Aorta (tissue), 4 donors: ENCODE data around the gene PHACTR4. TPM values are rescaled to one million over a fixed set of nuclear protein-coding genes. Genes with fewer than 3 reads are reported as not detected.

Experiments
- polyA plus RNA-seq, 2 donors: library from polyadenylated mRNA; stranded (reverse); fragments of 200-250 nt; gene quantifications; one replicate each; pipeline ENCODE4 v1.2.3, GENCODE V29; 2013
- total RNA-seq, 2 donors: library from RNA; stranded (reverse); fragmentation: NEBNext Ultra II Directional; extraction: Animal tissue kit (Norgen Biotek cat#: 25700); gene quantifications; one replicate each; pipeline ENCODE4 v1.2.1, GENCODE V29; 2021
- donor health status: healthy with polysubstance abuse.
- donor health status: Bipolar disorder and iron deficiency.
- donor health status: DM: no; HTN: no; CAD: no.
- donor health status: DM: yes; HTN: yes; CAD: no.

PHACTR4 gene
- total and polyA plus RNA-seq, 4 donors = 11.3 to 38.9 (median 26.3) TPM

Other genes starting within 250 kb of the PHACTR4 start
- gene PTAFR, start 193.1 kb upstream of the PHACTR4 start, total RNA-seq = 10 to 100 TPM in 1 of 2 donors, 1 to 10 TPM in 1; 8.8 to 10.4 TPM
- 1 to 10 TPM in 1 of 2 donors, under 1 TPM in 1; 0.41 to 3.5 TPM for gene PTAFR, start 193.1 kb upstream of the PHACTR4 start, polyA plus RNA-seq
- 10 to 100 TPM; 66.4 to 67.3 TPM for gene DNAJC8, start 136.7 kb upstream of the PHACTR4 start, total RNA-seq
- 100 to 1,000 TPM in 1 of 2 donors, 10 to 100 TPM in 1; 80.4 to 111 TPM for gene DNAJC8, start 136.7 kb upstream of the PHACTR4 start, polyA plus RNA-seq
- 10 to 100 TPM; 56.3 to 74.0 TPM for gene ATP5IF1, start 133.6 kb upstream of the PHACTR4 start, total RNA-seq
- 100 to 1,000 TPM; 232 to 391 TPM for gene ATP5IF1, start 133.6 kb upstream of the PHACTR4 start, polyA plus RNA-seq
- 10 to 100 TPM in 1 of 2 donors, 1 to 10 TPM in 1; 9.8 to 11.1 TPM for gene SESN2, start 110.2 kb upstream of the PHACTR4 start, total RNA-seq
- 1 to 10 TPM; 5.3 to 5.6 TPM for gene SESN2, start 110.2 kb upstream of the PHACTR4 start, polyA plus RNA-seq
- 10 to 100 TPM in 1 of 2 donors, 1 to 10 TPM in 1; 9.4 to 11.5 TPM for gene MED18, start 40.7 kb upstream of the PHACTR4 start, total RNA-seq
- gene MED18, start 40.7 kb upstream of the PHACTR4 start, polyA plus RNA-seq = 10 to 100 TPM in 1 of 2 donors, 1 to 10 TPM in 1; 8.0 to 21.3 TPM
- 10 to 100 TPM in 1 of 2 donors, 1 to 10 TPM in 1; 9.0 to 10.0 TPM for gene RCC1, start 136.3 kb downstream of the PHACTR4 start, total RNA-seq
- 10 to 100 TPM in 1 of 2 donors, 1 to 10 TPM in 1; 9.0 to 17.0 TPM for gene RCC1, start 136.3 kb downstream of the PHACTR4 start, polyA plus RNA-seq
- 10 to 100 TPM; 19.8 to 30.9 TPM for gene TRNAU1AP, start 183.3 kb downstream of the PHACTR4 start, total RNA-seq
- 10 to 100 TPM; 34.9 to 39.2 TPM for gene TRNAU1AP, start 183.3 kb downstream of the PHACTR4 start, polyA plus RNA-seq
- gene RAB42, start 222.5 kb downstream of the PHACTR4 start, total RNA-seq = 1 to 10 TPM; 2.0 to 4.3 TPM
- 1 to 10 TPM; 1.1 to 3.8 TPM for gene RAB42, start 222.5 kb downstream of the PHACTR4 start, polyA plus RNA-seq